GM18517 (cell line): ENCODE data around the gene PIGO.
A peak's percentile ranks its signal among the peaks of the same experiment; 100 is the strongest.

Experiments used
- ATAC-seq: cut with Tn5 transposase; IDR thresholded peaks from one replicate; pipeline ENCODE4 v1.9.1; 2021; ENCODE audit warnings: mild to moderate bottlenecking, moderate library complexity; ENCODE audit not compliant: unreplicated experiment

Gene PIGO

DNA sequence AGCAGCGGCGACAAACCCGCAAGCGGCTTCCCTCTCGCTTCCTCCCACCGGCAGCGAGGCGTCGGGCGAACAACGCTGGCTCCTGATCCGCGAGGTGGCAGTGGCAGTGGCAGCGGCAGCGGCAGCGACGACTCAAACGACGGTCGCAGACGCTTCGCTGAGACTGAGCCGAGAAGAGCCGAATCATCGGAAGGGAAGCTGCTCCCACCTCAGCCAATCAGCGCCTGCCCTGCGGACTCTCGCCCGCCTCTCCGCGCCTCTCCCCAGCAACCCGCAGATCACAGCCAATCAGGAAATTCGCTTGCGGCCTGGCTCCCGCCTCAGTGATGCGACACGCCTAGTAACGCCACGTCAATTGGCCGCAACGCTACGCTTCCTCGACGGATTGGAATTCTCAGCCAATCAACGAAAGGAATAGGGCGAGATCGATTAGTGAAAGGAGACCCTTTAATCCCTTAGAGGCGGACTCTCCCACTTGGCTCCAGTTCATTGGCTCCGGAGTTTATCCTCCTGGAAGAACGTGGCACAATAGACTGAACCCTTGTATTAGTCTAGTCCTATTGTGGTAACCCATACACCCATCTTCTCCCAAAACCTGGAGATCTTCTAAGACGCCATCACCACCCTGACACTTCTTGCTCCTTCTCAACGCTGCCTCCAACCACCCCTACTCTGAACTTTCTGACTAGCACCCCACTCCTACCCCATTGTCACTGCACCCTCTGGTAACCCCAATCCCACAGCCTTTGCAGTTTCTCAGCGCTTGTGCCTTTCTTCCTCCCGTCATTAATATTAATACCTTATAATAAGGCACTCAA is 23.7 kb downstream of the PIGO start, which contains the start of gene VCP:
TSS of gene VCP (minus strand) at position 165 of the 818 bp plus-strand sequence. CDS start 272 bp downstream, outside the sequence.
- ATAC-seq: peak; percentile 89

DNA sequence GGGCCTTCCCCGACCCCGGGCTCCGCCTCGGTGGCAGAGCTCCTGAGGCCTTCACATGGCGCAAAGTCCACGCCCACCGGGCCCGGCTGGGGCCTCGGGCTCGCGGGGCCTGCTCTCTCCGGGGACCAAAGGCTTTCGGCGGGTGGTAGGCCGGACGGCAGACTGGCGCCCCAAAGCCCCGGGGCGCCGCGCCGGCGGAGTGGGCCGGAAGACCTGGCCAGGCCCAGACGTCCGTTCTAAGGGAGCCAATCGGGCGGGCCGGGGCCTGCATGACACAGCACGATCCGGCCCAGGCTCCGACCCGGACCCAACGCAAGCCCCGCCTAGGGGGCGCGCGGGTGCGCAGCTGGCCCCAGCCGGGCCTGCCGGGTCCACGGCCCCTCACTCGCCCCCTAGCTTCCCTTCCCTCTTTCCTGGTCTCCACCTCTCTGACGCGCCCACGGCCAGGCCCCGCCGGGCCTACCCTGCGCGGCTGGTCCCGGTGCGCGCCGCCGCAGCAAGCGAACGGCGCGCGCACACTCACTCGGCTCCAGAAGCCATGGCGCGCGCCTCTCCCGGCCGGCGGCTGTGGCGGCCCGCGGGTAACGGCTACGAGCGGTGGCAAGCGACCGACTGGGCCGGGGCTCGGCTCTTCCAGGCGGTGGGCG is 24.5 kb downstream of the PIGO start:
- peak; percentile 50 for ATAC-seq

DNA sequence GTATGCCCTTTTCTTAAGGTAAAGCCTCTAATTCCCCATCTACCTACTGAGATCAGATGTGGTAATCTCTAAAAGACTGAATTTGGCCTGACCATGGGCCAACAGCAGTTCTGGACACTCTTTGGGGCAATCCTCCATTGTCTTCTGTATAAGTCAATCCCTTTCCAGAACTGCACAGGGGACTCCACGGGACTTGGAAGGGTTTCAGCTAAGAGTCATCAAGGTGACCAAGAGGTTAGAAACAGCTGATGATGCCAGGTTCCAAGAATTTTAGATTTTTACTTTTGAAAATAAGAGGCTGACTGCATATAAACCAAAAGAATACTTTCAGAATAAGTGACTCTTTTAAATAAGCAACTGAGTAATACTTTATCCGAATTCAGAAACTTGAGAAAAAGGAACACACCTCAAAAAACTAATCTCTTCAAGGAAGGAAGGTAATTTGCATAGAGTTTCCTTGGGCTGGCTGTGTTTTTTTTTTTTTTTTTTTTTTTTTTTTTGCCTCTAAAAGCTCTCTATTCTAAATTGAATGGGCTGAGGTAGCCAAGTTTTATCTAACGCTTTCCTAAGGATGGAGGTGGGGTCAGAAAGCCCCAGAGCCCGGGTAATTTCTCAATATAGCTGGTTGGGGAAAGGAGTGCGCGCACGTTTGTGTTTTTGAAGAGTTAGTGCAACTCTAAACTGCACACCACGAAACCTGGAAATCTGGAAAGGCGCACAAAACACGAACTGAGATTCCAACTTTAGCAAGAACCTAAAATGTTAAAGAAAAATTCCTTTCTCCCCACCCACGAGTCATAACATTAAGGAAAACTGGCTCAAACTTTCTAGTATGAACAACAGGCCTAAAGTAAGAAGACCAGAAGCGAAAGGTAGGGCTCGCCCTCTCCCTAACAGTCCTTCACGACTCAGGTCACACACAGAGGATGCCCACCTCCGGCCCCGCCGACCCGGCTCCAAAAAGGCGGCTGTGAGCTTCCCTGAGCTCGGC is 25.3 kb downstream of the PIGO start:
- ATAC-seq: no peak

- no peak for ATAC-seq
Measured at GRCh38 chr9:35069020-35069419, 27.4 kb downstream of the PIGO start.

GRCh38 chr9:35067056-35067455 is 29.3 kb downstream of the PIGO start:
- no peak for ATAC-seq

GRCh38 chr9:35060548-35061207 is 35.7 kb downstream of the PIGO start:
- ATAC-seq: no peak

DNA sequence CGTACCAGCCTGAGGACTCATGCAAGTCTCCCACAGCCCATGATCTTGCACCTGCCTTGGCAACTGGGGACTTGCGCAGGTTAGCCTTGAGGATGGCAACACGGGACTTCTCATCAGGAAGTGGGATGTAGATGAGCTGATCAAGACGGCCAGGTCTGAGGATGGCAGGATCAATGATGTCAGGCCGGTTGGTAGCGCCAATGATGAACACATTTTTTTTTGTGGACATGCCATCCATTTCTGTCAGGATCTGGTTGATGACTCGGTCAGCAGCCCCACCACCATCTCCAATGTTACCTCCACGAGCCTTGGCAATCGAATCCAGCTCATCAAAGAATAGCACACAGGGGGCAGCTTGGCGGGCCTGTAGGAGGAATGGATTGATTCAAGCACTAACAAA is 37.0 kb downstream of the PIGO start:
- no peak for ATAC-seq

- no peak for ATAC-seq
Measured at GRCh38 chr9:35057271-35057620, 39.1 kb downstream of the PIGO start.

DNA sequence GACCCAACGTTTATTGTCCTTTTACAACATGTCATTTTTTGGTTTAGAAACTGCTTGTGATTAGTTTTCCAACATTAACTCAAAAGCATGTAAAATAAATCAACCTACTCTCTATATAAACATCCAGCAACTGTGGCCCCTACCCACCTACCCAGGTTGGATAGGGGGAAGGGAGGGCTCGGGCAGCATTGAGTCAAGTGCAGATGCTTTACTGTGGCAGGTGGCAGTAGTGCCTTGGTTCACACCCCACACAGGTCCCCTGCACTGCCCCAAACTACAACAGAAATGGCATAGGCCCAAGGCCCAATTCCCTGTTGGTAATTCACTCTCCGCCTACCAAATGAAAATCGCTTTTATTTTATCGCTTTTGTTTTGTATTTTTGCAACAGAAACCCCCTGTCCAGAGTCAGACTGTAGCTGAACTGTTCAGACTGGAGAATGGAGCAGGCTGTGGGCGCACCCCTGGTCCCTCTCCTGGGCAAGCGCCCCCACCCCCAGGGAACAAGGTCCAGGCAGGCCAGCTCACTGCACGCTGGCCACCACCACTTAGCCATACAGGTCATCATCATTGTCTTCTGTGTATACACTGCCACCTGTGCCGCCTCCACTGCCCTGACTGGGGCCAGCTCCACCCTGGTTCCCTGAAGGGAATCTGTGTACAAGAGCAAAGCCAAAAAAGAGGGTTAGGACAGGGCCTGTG is 39.7 kb downstream of the PIGO start:
- ATAC-seq: no peak

DNA sequence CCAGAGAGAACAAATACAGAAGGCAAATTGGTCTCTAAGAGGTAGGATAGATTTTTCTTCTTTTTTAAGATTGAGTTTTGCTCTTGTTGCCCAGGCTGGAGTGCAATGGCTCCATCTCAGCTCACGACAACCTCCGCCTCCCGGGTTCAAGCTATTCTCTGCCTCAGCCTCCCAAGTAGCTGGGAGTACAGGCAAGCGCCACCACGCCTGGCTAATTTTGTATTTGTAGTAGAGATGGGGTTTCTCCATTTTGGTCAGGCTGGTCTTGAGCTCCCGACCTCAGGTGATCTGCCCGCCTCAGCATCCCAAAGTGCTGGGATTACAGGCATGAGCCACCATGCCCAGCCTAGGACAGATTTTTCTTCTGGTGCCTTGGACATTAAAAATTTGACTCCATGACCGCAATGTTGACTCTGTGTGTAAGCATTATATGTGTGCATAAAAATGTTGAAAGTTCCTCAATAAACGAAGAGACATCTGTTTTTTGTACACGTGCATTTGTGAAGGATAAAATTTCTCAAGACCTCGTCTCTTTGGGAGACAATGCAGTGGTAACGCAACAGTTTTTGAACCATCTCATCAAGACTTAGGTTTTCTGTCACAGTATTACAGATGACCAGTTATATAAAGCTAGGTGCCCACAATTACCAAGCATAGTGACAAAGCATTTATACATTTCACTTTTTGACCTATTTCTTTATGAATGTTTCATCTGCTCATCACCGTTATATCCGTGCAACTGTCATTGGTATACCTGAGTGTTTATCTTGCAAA is 41.3 kb downstream of the PIGO start:
- no peak for ATAC-seq

GRCh38 chr9:35054185-35054835 is 42.1 kb downstream of the PIGO start:
- no peak for ATAC-seq

DNA sequence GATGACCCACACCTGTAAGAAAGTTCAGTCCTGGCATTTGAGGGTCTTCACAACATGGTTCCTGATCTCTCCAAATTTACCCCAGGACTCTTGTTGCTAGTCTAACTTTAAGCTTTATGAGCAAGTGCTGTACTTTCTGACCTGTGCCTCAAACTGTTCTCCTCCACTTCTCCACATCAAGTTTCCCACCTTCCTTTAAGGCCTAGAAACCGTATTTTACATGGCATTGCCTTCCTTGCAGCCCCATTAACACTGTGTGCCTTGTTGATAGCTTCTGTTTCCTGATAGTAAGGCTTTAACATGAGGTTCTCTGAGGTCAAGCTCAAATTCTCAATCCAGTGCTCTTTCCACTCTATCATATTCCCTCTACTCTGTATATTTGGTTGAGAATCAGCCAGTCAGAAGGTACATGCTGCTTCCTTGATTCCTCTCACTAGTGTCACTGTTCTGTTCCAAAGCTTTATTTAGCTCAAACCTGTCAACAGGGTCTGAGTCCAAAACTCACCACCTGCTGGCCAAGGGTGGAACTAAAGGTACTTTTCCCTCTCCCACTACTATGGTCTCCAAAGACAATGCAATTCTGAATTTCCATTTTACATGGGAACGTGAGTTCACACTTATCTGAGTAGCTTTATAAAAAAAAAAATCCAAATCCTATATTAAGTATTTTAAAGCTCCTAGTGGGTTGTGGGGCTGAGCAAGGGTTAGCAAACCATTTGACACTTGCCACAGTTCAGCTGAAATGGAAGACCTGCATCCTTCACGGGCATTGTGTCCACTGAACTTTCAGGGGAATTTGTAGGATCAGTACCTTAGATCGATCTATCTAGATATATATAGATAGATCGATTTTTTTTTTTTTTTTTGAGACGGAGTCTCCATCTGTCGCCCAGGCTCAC is 45.1 kb downstream of the PIGO start:
- no peak for ATAC-seq

DNA sequence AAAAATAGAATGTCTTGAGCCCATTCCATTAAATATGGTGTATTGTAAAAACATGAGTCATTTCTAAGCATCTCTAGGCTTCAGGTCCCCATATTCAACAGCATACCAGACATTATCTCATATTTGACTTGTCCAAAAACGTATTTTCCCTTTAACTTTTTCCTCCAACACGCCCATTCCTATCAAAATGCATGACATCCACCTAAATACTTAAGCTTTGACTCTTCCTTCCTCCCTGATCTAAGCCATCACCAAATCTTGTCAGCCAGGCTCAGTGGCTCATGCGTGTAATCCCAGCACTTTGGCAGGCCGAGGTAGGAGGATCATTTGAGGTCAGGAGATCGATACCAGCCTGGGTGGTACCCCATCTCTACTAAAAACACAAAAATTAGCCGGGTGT is 47.9 kb downstream of the PIGO start:
- ATAC-seq: no peak

GRCh38 chr9:35044071-35044470 is 52.3 kb downstream of the PIGO start:
- no peak for ATAC-seq

GRCh38 chr9:35042891-35043545 is 53.4 kb downstream of the PIGO start:
- no peak for ATAC-seq

GRCh38 chr9:35042081-35042604 is 54.2 kb downstream of the PIGO start:
- ATAC-seq: no peak
